ENCODE results near the gene COPA.

DNA sequence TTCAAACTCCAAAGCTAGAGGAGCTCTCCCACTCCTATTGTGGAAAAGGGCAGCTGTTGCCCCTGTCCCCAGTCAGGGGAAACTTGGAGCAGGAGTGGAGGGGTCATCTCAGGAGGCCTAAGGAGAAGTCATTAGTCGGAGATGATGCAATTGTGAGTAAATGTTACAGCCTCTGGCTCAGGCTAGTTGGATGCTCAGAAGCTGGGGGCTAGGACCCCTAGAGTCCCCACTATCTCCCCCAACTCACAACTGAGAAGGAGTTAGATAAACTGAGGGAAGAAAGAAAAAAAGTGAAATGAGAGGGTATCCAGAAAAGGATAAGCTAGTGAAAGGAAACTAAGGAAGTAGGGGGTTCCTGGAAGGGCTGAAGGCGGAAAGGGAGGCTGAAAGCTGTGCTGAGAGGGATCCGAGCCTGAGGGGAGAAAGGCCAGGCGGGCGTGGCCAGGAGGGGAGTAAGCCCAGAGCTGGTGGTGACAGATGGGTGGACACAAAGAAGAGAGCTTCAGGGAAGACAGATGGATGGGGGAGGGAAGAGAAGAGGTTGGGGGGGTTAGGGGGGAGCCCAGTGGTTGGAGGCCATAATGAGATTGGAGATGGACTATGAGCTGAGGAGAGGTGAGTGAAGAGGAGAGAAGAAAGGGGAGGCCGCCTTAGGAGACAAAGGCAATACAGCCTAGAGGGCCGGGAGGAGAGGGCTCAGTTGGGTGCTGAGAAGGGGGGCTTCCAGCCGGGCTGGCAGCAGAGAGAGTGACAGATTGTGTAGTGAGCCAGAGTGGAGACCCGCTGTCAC is 19.3 kb upstream of the COPA start:
- no peak for TF ChIP-seq POLR2A (IDR thresholded peaks at IDR 0.05; ENCODE audit: low read depth, low read length)
- TF ChIP-seq, protein P1, sequence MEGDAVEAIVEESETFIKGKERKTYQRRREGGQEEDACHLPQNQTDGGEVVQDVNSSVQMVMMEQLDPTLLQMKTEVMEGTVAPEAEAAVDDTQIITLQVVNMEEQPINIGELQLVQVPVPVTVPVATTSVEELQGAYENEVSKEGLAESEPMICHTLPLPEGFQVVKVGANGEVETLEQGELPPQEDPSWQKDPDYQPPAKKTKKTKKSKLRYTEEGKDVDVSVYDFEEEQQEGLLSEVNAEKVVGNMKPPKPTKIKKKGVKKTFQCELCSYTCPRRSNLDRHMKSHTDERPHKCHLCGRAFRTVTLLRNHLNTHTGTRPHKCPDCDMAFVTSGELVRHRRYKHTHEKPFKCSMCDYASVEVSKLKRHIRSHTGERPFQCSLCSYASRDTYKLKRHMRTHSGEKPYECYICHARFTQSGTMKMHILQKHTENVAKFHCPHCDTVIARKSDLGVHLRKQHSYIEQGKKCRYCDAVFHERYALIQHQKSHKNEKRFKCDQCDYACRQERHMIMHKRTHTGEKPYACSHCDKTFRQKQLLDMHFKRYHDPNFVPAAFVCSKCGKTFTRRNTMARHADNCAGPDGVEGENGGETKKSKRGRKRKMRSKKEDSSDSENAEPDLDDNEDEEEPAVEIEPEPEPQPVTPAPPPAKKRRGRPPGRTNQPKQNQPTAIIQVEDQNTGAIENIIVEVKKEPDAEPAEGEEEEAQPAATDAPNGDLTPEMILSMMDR (IDR thresholded peaks at IDR 0.05; ENCODE audit: extremely low read depth in 1 of 2, insufficient read depth in 1 of 2, low read depth in 1 of 2, low read length in 2 of 2) = no peak

Measured in endothelial cell of umbilical vein (primary cell).